Measurements from ENCODE around the gene GNPTG.

Gene GNPTG

DNA sequence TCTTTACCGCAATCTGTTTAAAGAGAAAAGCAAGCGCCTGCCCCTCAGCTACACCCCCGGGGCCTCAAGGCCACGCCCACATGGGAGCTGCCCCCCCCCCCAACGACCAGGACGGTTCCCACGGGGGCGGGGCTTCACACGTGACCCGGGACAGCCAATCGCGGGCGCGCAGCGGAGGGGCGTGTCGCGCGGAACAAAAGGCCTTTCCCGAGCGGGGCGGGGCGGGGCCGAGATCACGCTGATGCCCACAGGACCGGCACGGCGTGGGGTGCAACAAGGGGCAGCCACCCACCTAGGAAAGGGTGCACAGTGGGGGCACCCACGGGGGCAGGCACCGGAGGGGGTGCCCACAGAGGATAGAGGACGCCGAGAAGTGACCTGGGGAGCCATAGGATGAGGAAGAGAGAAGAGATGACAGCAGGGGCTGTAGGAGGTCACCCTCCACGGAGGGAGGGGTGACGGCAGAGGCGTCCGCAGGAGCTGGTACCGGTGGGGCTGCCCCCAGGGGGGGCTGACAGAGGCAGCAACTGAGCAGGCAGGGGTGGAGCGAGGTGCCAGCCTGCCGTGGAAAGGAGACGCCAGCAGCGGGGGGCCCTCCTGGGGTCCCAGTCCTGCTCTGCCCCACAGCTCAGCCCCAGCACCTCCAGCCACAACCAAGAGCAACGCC, 56.6 kb downstream of the GNPTG start:
- peak overlapping the region; percentile 71 for H3K4me3 ChIP-seq

DNA sequence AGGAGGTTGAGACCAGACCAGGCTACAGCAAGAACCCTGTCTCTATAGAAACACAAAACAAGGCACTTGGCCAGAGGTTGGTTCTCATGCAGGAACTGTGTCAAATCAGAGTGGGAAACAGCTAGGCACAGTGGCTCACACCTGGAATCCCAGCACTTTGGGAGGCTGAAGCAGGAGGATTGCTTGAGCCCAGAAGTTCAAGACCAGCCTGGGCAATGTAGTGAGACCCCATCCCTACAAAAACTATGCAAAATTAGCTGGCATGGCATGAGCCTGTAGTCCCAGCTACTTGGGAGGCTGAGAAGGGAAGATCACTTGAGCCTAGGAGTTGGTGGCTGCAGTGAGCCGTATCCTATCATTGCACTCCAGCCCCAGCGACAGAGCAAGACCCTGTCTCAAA, 61.1 kb downstream of the GNPTG start:
- DNase-seq (ENCODE audit: low spot score): no peak
- no peak overlapping the region for H3K4me3 ChIP-seq
- H3K27ac ChIP-seq: no peak overlapping the region
- TF ChIP-seq, protein P1, sequence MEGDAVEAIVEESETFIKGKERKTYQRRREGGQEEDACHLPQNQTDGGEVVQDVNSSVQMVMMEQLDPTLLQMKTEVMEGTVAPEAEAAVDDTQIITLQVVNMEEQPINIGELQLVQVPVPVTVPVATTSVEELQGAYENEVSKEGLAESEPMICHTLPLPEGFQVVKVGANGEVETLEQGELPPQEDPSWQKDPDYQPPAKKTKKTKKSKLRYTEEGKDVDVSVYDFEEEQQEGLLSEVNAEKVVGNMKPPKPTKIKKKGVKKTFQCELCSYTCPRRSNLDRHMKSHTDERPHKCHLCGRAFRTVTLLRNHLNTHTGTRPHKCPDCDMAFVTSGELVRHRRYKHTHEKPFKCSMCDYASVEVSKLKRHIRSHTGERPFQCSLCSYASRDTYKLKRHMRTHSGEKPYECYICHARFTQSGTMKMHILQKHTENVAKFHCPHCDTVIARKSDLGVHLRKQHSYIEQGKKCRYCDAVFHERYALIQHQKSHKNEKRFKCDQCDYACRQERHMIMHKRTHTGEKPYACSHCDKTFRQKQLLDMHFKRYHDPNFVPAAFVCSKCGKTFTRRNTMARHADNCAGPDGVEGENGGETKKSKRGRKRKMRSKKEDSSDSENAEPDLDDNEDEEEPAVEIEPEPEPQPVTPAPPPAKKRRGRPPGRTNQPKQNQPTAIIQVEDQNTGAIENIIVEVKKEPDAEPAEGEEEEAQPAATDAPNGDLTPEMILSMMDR (IDR thresholded peaks at IDR 0.05): no peak

More for the DNA sequence above, 56.6 kb downstream of the GNPTG start:
- DNase-seq (ENCODE audit: low spot score): peak; percentile 94
- TF ChIP-seq, protein P1 (IDR thresholded peaks at IDR 0.05): no peak
- peak overlapping the region; percentile 62 to 75 for H3K27ac ChIP-seq

Data from coronary artery (tissue), 2 donors.